Measurements from ENCODE around the gene BORCS8. TPM values are rescaled to one million over a fixed set of nuclear protein-coding genes. Genes with fewer than 3 reads are reported as not detected.

Gene BORCS8
- total RNA-seq, 4 donors from 2014 or later: 6.9 to 33.9 (median 17.9) TPM

DNA sequence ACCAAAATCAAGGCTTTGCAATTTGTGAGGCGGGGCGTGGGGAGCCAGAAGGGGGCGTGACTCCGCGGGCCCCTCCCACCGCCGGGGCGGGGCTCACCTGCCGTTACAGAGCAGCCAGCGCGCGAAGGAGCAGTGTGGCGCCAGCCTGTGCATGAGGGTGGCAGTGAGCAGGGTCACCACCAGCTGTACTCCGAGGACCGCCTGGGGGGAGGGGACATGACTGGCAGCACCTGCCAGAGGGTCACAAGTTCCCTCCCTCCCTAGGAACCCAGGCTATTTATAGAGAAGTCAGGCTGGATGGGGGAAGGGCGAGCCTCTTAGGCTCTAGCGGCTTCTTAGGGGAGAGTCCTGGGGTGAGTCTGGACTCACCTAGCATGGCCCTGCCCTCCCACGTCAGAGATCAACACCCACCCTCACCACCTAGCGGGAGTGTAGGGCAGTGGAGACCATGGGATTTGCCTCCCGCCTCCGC is 57.2 kb downstream of the BORCS8 start:
- peaks cover 12% of the 10 kb centered on the region for H3K4me1 ChIP-seq
- peaks cover 12% of the 10 kb centered on the region for H3K36me3 ChIP-seq
- WGBS: 36% methylated on average over 21 of the region's 21 CpGs
- no peak overlapping the region for H3K27ac ChIP-seq
- TF ChIP-seq, protein P1, sequence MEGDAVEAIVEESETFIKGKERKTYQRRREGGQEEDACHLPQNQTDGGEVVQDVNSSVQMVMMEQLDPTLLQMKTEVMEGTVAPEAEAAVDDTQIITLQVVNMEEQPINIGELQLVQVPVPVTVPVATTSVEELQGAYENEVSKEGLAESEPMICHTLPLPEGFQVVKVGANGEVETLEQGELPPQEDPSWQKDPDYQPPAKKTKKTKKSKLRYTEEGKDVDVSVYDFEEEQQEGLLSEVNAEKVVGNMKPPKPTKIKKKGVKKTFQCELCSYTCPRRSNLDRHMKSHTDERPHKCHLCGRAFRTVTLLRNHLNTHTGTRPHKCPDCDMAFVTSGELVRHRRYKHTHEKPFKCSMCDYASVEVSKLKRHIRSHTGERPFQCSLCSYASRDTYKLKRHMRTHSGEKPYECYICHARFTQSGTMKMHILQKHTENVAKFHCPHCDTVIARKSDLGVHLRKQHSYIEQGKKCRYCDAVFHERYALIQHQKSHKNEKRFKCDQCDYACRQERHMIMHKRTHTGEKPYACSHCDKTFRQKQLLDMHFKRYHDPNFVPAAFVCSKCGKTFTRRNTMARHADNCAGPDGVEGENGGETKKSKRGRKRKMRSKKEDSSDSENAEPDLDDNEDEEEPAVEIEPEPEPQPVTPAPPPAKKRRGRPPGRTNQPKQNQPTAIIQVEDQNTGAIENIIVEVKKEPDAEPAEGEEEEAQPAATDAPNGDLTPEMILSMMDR (IDR thresholded peaks at IDR 0.05): no peak
- TF ChIP-seq EP300 (IDR thresholded peaks at IDR 0.05): no peak
- TF ChIP-seq POLR2AphosphoS5 (IDR thresholded peaks at IDR 0.05): no peak
- no peak for TF ChIP-seq POLR2A (IDR thresholded peaks at IDR 0.05)
- no peaks in the 10 kb centered on the region for H3K9me3 ChIP-seq
- DNase-seq (ENCODE audit: low spot score in 2 of 2): no peak
- no peaks in the 10 kb centered on the region for H3K27me3 ChIP-seq
- no peak overlapping the region for H3K4me3 ChIP-seq

DNA sequence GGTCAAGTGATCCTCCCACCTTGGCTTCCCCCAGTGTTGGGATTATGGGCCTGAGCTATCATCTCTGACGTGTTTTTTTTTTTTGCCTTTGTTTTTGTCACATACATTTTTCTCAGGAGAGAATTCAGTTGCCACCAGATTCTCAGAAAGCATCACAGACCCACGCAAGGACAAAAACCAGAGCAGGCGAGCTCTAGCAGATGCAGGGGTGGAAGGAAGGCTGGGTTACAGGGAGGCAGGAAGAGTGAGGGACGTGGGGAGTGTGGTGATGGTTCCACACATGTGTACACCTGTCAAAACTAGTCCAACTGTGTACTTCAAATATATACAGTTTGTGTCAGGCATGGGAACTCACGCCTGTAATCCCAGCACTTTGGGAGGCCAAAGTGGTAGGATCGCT is 58.0 kb downstream of the BORCS8 start:
- 92% methylated on average over 6 of the region's 6 CpGs for WGBS
- Histone ChIP-seq H3K4me1 (peaks cover 12% of the 10 kb centered on the region), H3K27me3 (no peaks in the 10 kb centered on the region), H3K9me3 (no peaks in the 10 kb centered on the region), H3K36me3 (peaks cover 12% of the 10 kb centered on the region), H3K27ac (no peak overlapping the region), H3K4me3 (no peak overlapping the region)
- TF ChIP-seq POLR2AphosphoS5 (IDR thresholded peaks at IDR 0.05): no peak
- TF ChIP-seq, protein P1 (IDR thresholded peaks at IDR 0.05): no peak
- no peak for TF ChIP-seq EP300 (IDR thresholded peaks at IDR 0.05)
- no peak for TF ChIP-seq POLR2A (IDR thresholded peaks at IDR 0.05)
- DNase-seq (ENCODE audit: low spot score in 2 of 2): no peak

DNA sequence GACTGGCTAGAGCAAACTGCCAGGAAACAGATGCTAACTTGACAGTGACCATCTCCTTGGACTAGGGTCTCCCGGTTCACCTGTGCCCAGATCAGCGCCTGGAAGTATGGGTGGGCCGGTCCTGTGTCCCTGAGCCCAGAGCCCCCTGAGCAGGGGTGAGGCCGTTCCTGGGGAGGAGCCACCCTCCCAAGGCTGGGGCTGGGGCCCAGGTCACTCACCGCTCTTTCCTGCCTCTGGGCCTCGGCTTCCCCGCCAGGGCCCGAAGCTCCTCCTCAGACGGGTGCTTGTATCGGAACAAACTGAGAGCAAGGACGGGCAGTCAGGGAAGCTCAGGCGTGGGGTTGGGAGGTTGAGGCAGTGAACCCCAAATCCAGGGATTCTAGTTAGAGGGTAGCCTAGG is 59.0 kb downstream of the BORCS8 start:
- no peak overlapping the region for H3K4me3 ChIP-seq
- peaks cover 12% of the 10 kb centered on the region for H3K36me3 ChIP-seq
- H3K4me1 ChIP-seq: peaks cover 9% of the 10 kb centered on the region
- TF ChIP-seq EP300 (IDR thresholded peaks at IDR 0.05): no peak
- no peak for TF ChIP-seq POLR2AphosphoS5 (IDR thresholded peaks at IDR 0.05)
- no peak for TF ChIP-seq POLR2A (IDR thresholded peaks at IDR 0.05)
- TF ChIP-seq, protein P1 (IDR thresholded peaks at IDR 0.05): no peak
- no peak for DNase-seq (ENCODE audit: low spot score in 2 of 2)
- WGBS: 94% methylated on average over 11 of the region's 12 CpGs
- no peaks in the 10 kb centered on the region for H3K9me3 ChIP-seq
- H3K27me3 ChIP-seq: no peaks in the 10 kb centered on the region
- H3K27ac ChIP-seq: no peak overlapping the region

- peaks cover 12% of the 10 kb centered on the region for H3K36me3 ChIP-seq
- H3K27me3 ChIP-seq: no peaks in the 10 kb centered on the region
- no peaks in the 10 kb centered on the region for H3K9me3 ChIP-seq
- DNase-seq (ENCODE audit: low spot score in 2 of 2): no peak
- no peak overlapping the region for H3K4me3 ChIP-seq
- TF ChIP-seq POLR2A (IDR thresholded peaks at IDR 0.05): no peak
- no peak for TF ChIP-seq POLR2AphosphoS5 (IDR thresholded peaks at IDR 0.05)
- TF ChIP-seq EP300 (IDR thresholded peaks at IDR 0.05): no peak
- TF ChIP-seq, protein P1 (IDR thresholded peaks at IDR 0.05): no peak
- WGBS: 80% methylated on average over 3 of the region's 3 CpGs
- peaks cover under 1% of the 10 kb centered on the region for H3K4me1 ChIP-seq
- no peak overlapping the region for H3K27ac ChIP-seq
These were observed 60.0 kb downstream of the BORCS8 start for GRCh38 chr19:19131989-19132388.

Other genes with a start within 250 kb of the BORCS8 start
- gene SUGP2, start 158.6 kb downstream of the BORCS8 start, total RNA-seq: 10 to 100 TPM; 32.1 to 58.7 (median 38.7) TPM
- gene ARMC6, start 158.5 kb downstream of the BORCS8 start, total RNA-seq: 10 to 100 TPM; 14.4 to 34.9 (median 26.0) TPM
- 10 to 100 TPM in 3 of 4 donors, 1 to 10 TPM in 1; 4.9 to 14.6 (median 10.6) TPM for gene SLC25A42, start 128.2 kb downstream of the BORCS8 start, total RNA-seq
- gene TMEM161A, start 53.7 kb downstream of the BORCS8 start, total RNA-seq: 10 to 100 TPM; 23.4 to 31.8 (median 27.9) TPM
- 1 to 10 TPM in 1 of 4 donors, under 1 TPM in 2, not detected in 1; 0.68 to 1.8 (median 0.73) TPM for gene MEF2B, start 21.9 kb downstream of the BORCS8 start, total RNA-seq
- 10 to 100 TPM; 37.9 to 47.6 (median 45.7) TPM for gene RFXANK, start 106 bp upstream of the BORCS8 start, total RNA-seq
- gene NR2C2AP, start 11.3 kb upstream of the BORCS8 start, total RNA-seq: 10 to 100 TPM; 16.6 to 30.9 (median 24.9) TPM
- not detected for gene NCAN, start 19.8 kb upstream of the BORCS8 start, total RNA-seq
- gene TM6SF2, start 81.1 kb upstream of the BORCS8 start, total RNA-seq: under 1 TPM in 1 of 4 donors, not detected in 3; 0.42 TPM
- gene SUGP1, start 128.4 kb upstream of the BORCS8 start, total RNA-seq: 10 to 100 TPM; 23.1 to 64.8 (median 31.3) TPM
- 100 to 1,000 TPM in 1 of 4 donors, 10 to 100 TPM in 3; 59.5 to 220 (median 77.6) TPM for gene MAU2, start 128.7 kb upstream of the BORCS8 start, total RNA-seq
- 10 to 100 TPM; 83.1 to 88.8 (median 86.4) TPM for gene GATAD2A, start 213.5 kb upstream of the BORCS8 start, total RNA-seq

Data from suprapubic skin (tissue), 4 donors.